ENCODE results near the gene GLIS1.

Gene GLIS1

GRCh38 chr1:53717025-53717804, 21.7 kb downstream of the GLIS1 start:
- Mint-ChIP-seq H3K27me3 (peaks cover 8% of the 10 kb centered on the region), H3K27ac (no peak overlapping the region), H3K4me3 (no peak overlapping the region), H3K9me3 (no peaks in the 10 kb centered on the region), H3K36me3 (ENCODE audit: low read depth) (no peaks in the 10 kb centered on the region), H3K4me1 (ENCODE audit: low read depth) (no peaks in the 10 kb centered on the region)
- DNase-seq: no peak

GRCh38 chr1:53716150-53716549, 22.8 kb downstream of the GLIS1 start:
- Mint-ChIP-seq H3K4me3 (no peak overlapping the region), H3K4me1 (ENCODE audit: low read depth) (no peaks in the 10 kb centered on the region)

GRCh38 chr1:53715478-53715877, 23.5 kb downstream of the GLIS1 start:
- no peak for DNase-seq
- peaks cover 8% of the 10 kb centered on the region for H3K27me3 Mint-ChIP-seq
- no peaks in the 10 kb centered on the region for H3K9me3 Mint-ChIP-seq
- H3K4me3 Mint-ChIP-seq: no peak overlapping the region
- no peaks in the 10 kb centered on the region for H3K4me1 Mint-ChIP-seq (ENCODE audit: low read depth)
- H3K36me3 Mint-ChIP-seq (ENCODE audit: low read depth): no peaks in the 10 kb centered on the region
- no peak overlapping the region for H3K27ac Mint-ChIP-seq

More at GRCh38 chr1:53716150-53716549, 22.8 kb downstream of the GLIS1 start:
- Mint-ChIP-seq H3K27me3 (peaks cover 8% of the 10 kb centered on the region), H3K27ac (no peak overlapping the region), H3K36me3 (ENCODE audit: low read depth) (no peaks in the 10 kb centered on the region), H3K9me3 (no peaks in the 10 kb centered on the region)
- DNase-seq: no peak

DNA sequence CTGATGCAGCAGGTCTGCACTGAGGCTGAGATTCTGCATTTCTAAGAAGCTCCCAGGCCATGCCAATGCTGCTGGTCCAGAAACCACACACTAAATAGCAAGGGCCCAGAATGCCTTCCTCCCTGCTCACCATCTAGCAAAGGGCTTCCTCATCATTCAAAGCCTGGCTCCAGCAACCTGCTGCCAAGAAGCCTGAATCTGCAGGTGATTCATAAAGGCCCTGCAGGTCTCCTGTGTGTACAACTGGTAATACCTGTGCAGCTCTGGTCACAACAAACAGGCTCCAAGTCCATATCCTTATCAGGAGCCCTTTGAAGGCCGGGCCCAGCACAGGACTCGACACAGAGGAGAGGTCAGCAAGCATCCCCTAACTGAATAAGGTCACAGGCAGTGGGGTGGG, 26.7 kb downstream of the GLIS1 start:
- no peaks in the 10 kb centered on the region for H3K36me3 Mint-ChIP-seq (ENCODE audit: low read depth)
- no peak overlapping the region for H3K27ac Mint-ChIP-seq
- H3K4me3 Mint-ChIP-seq: no peak overlapping the region
- no peaks in the 10 kb centered on the region for H3K27me3 Mint-ChIP-seq
- H3K4me1 Mint-ChIP-seq (ENCODE audit: low read depth): no peaks in the 10 kb centered on the region
- H3K9me3 Mint-ChIP-seq: no peaks in the 10 kb centered on the region
- no peak for DNase-seq

GRCh38 chr1:53710584-53710983, 28.4 kb downstream of the GLIS1 start:
- Mint-ChIP-seq H3K4me3 (no peak overlapping the region), H3K27ac (no peak overlapping the region), H3K36me3 (ENCODE audit: low read depth) (no peaks in the 10 kb centered on the region), H3K4me1 (ENCODE audit: low read depth) (no peaks in the 10 kb centered on the region), H3K9me3 (no peaks in the 10 kb centered on the region), H3K27me3 (no peaks in the 10 kb centered on the region)
- DNase-seq: no peak

DNA sequence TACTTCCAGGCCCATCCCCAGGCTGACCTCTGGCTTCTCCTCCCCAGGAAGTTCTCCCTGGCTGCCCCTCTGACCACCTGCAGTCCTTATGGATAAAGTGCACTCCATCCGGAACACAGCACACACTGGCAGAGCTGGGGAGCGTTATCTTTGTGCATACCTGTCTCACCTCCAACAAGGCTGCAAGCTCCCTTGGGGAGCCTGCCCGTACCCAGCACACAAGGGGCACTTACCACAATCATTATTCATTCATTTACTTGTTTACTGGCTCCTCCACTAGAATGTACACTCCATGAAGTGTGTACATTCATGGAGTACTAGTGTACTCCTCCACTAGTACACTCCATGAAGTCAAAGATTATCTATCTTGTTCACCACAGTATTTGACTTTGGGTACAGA, 30.3 kb downstream of the GLIS1 start:
- Mint-ChIP-seq H3K4me1 (ENCODE audit: low read depth) (no peaks in the 10 kb centered on the region), H3K4me3 (no peak overlapping the region), H3K9me3 (no peaks in the 10 kb centered on the region), H3K27me3 (peaks cover 3% of the 10 kb centered on the region), H3K27ac (no peak overlapping the region), H3K36me3 (ENCODE audit: low read depth) (no peaks in the 10 kb centered on the region)
- no peak for DNase-seq

DNA sequence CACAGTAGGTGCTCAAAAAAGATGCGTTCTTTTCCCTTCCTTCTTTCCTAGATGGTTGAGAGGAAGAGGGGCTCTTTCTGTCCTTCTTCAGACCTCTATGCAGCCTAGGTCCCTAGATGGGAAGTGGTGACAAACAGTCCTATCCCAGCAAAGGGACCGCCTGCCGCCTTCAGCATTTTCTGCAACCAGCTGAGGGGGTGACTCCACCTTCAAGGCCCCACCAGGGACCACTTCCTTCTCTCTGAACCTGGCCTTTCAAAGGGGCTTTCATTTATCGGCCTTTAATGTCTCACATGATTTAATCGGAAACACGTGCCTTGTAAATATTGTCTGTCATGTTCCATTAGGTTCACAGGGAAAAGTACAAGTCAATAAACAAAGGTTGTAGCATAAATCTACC, 32.6 kb downstream of the GLIS1 start:
- H3K36me3 Mint-ChIP-seq (ENCODE audit: low read depth): no peaks in the 10 kb centered on the region
- no peak for DNase-seq
- H3K27ac Mint-ChIP-seq: no peak overlapping the region
- no peaks in the 10 kb centered on the region for H3K9me3 Mint-ChIP-seq
- H3K27me3 Mint-ChIP-seq: peaks cover 3% of the 10 kb centered on the region
- no peak overlapping the region for H3K4me3 Mint-ChIP-seq
- H3K4me1 Mint-ChIP-seq (ENCODE audit: low read depth): no peaks in the 10 kb centered on the region

- H3K27ac Mint-ChIP-seq: no peak overlapping the region
- no peaks in the 10 kb centered on the region for H3K4me1 Mint-ChIP-seq (ENCODE audit: low read depth)
These were observed 33.4 kb downstream of the GLIS1 start for GRCh38 chr1:53705446-53706096.

GRCh38 chr1:53704804-53705445, 34.0 kb downstream of the GLIS1 start:
- no peaks in the 10 kb centered on the region for H3K36me3 Mint-ChIP-seq (ENCODE audit: low read depth)
- H3K27ac Mint-ChIP-seq: no peak overlapping the region
- H3K4me3 Mint-ChIP-seq: no peak overlapping the region
- no peaks in the 10 kb centered on the region for H3K4me1 Mint-ChIP-seq (ENCODE audit: low read depth)
- peaks cover 9% of the 10 kb centered on the region for H3K27me3 Mint-ChIP-seq
- no peak for DNase-seq
- no peaks in the 10 kb centered on the region for H3K9me3 Mint-ChIP-seq

More at GRCh38 chr1:53705446-53706096, 33.4 kb downstream of the GLIS1 start:
- no peak for DNase-seq
- H3K36me3 Mint-ChIP-seq (ENCODE audit: low read depth): no peaks in the 10 kb centered on the region
- H3K9me3 Mint-ChIP-seq: no peaks in the 10 kb centered on the region
- peaks cover 5% of the 10 kb centered on the region for H3K27me3 Mint-ChIP-seq
- H3K4me3 Mint-ChIP-seq: no peak overlapping the region

- H3K27me3 Mint-ChIP-seq: peaks cover 9% of the 10 kb centered on the region
- no peaks in the 10 kb centered on the region for H3K36me3 Mint-ChIP-seq (ENCODE audit: low read depth)
- H3K9me3 Mint-ChIP-seq: no peaks in the 10 kb centered on the region
- no peak overlapping the region for H3K27ac Mint-ChIP-seq
- H3K4me3 Mint-ChIP-seq: no peak overlapping the region
- no peak for DNase-seq
- H3K4me1 Mint-ChIP-seq (ENCODE audit: low read depth): no peaks in the 10 kb centered on the region
These were observed 34.7 kb downstream of the GLIS1 start for GRCh38 chr1:53704304-53704703.

- DNase-seq: no peak
- Mint-ChIP-seq H3K9me3 (no peaks in the 10 kb centered on the region), H3K4me1 (ENCODE audit: low read depth) (no peaks in the 10 kb centered on the region), H3K4me3 (no peak overlapping the region), H3K27me3 (peaks cover 9% of the 10 kb centered on the region), H3K27ac (no peak overlapping the region), H3K36me3 (ENCODE audit: low read depth) (no peaks in the 10 kb centered on the region)
These were observed 35.8 kb downstream of the GLIS1 start for GRCh38 chr1:53703174-53703573.

GRCh38 chr1:53702341-53702740, 36.6 kb downstream of the GLIS1 start:
- H3K27me3 Mint-ChIP-seq: peaks cover 9% of the 10 kb centered on the region

GRCh38 chr1:53700776-53701175, 38.2 kb downstream of the GLIS1 start:
- peaks cover 9% of the 10 kb centered on the region for H3K27me3 Mint-ChIP-seq
- no peak for DNase-seq
- H3K9me3 Mint-ChIP-seq: no peaks in the 10 kb centered on the region
- no peaks in the 10 kb centered on the region for H3K36me3 Mint-ChIP-seq (ENCODE audit: low read depth)
- H3K27ac Mint-ChIP-seq: no peak overlapping the region
- H3K4me3 Mint-ChIP-seq: no peak overlapping the region
- no peaks in the 10 kb centered on the region for H3K4me1 Mint-ChIP-seq (ENCODE audit: low read depth)

More at GRCh38 chr1:53702341-53702740, 36.6 kb downstream of the GLIS1 start:
- no peak for DNase-seq
- no peaks in the 10 kb centered on the region for H3K36me3 Mint-ChIP-seq (ENCODE audit: low read depth)
- no peak overlapping the region for H3K27ac Mint-ChIP-seq
- H3K4me3 Mint-ChIP-seq: no peak overlapping the region
- H3K4me1 Mint-ChIP-seq (ENCODE audit: low read depth): no peaks in the 10 kb centered on the region
- no peaks in the 10 kb centered on the region for H3K9me3 Mint-ChIP-seq

- H3K9me3 Mint-ChIP-seq: no peaks in the 10 kb centered on the region
- no peak overlapping the region for H3K27ac Mint-ChIP-seq
- no peaks in the 10 kb centered on the region for H3K4me1 Mint-ChIP-seq (ENCODE audit: low read depth)
- peaks cover 7% of the 10 kb centered on the region for H3K27me3 Mint-ChIP-seq
- no peak overlapping the region for H3K4me3 Mint-ChIP-seq
- H3K36me3 Mint-ChIP-seq (ENCODE audit: low read depth): no peaks in the 10 kb centered on the region
- no peak for DNase-seq
These were observed 39.0 kb downstream of the GLIS1 start for GRCh38 chr1:53699981-53700380.

Measured in activated T-cell treated with anti-CD3 and anti-CD28 coated beads, Interleukin-2, amount 50 U/mL, for 24 hours (primary cell).